Bronchial epithelial cell (primary cell): Measurements from ENCODE around the gene PDILT. TPM values are rescaled to one million over a fixed set of nuclear protein-coding genes. Genes with fewer than 3 reads are reported as not detected.

Experiments
- DNase-seq: peaks from one replicate; pipeline ENCODE4 v3.0.0-alpha.2; 2010; ENCODE audit warnings: low read depth
- FAIRE-seq: peaks from 2 replicates; lab custom pipeline; 2011; peaks lifted over from hg19 to GRCh38; lab: Jason Lieb, UNC
- H3K27me3 ChIP-seq: 2 replicates; pipeline ENCODE4 v1.5.1; 2011; ENCODE audit warnings: low read length; ENCODE audit not compliant: control insufficient read depth, insufficient read depth
- H3K36me3 ChIP-seq: 2 replicates; pipeline ENCODE4 v1.5.1; 2011; ENCODE audit warnings: low read length; ENCODE audit not compliant: control insufficient read depth, insufficient read depth
- H3K4me3 ChIP-seq: 2 replicates; pipeline ENCODE4 v1.5.1; 2011; ENCODE audit warnings: mild to moderate bottlenecking, low read depth, low read length, control low read depth
- total RNA-seq: library from RNA; depleted of rRNA; stranded (reverse); fragments of >200 nt; gene quantifications from 2 replicates; pipeline ENCODE4 v1.2.1, GENCODE V29; 2014
- TF ChIP-seq, protein P1 (sequence below): IDR thresholded peaks from 2 replicates; pipeline ENCODE4 v1.5.1; 2011; ENCODE audit warnings: mild to moderate bottlenecking, moderate library complexity, low read length, control low read depth, inconsistent platforms; ENCODE audit not compliant: insufficient read depth, severe bottlenecking

The PDILT gene
- total RNA-seq, 1 donor from 2014 or later, result not detected

DNA sequence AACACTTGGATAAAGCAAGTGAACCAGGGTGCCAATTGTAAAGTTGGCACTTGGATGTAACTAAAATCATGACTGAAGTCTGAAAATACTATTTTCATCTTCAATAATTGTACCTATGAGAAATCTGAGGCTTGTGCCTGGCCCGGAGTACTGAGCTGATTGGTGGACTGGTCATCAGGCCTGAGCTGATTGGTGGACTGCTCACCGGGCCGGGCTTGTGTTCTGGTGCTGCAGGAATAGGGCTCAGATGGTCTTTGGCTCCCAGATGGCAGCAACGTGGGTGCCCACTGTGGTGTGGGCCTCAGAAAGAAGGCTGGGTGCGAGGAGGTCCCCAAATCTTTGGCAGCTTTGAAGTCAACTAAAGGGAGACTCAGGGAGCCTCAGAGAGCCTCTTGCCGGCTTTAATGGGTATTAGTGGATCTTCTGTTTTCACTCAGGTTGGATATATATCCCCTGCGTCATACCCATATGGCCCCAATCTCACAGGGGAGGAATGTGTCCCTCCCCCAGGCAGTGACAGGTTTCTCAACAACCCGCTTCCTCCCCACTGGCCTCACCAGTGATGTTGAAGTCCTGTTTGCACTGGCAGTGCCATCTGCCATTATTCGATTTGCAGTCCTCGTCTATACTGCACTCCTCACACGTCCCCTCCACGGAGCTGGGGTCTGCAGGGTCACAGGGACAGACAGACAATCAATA is 56.7 kb downstream of the PDILT start:
- no peaks in the 10 kb centered on the region for H3K36me3 ChIP-seq
- TF ChIP-seq, protein P1, sequence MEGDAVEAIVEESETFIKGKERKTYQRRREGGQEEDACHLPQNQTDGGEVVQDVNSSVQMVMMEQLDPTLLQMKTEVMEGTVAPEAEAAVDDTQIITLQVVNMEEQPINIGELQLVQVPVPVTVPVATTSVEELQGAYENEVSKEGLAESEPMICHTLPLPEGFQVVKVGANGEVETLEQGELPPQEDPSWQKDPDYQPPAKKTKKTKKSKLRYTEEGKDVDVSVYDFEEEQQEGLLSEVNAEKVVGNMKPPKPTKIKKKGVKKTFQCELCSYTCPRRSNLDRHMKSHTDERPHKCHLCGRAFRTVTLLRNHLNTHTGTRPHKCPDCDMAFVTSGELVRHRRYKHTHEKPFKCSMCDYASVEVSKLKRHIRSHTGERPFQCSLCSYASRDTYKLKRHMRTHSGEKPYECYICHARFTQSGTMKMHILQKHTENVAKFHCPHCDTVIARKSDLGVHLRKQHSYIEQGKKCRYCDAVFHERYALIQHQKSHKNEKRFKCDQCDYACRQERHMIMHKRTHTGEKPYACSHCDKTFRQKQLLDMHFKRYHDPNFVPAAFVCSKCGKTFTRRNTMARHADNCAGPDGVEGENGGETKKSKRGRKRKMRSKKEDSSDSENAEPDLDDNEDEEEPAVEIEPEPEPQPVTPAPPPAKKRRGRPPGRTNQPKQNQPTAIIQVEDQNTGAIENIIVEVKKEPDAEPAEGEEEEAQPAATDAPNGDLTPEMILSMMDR, result no peak
- H3K27me3 ChIP-seq, result no peaks in the 10 kb centered on the region
- DNase-seq (no peak), FAIRE-seq (no peak)
- no peak overlapping the region for H3K4me3 ChIP-seq

DNA sequence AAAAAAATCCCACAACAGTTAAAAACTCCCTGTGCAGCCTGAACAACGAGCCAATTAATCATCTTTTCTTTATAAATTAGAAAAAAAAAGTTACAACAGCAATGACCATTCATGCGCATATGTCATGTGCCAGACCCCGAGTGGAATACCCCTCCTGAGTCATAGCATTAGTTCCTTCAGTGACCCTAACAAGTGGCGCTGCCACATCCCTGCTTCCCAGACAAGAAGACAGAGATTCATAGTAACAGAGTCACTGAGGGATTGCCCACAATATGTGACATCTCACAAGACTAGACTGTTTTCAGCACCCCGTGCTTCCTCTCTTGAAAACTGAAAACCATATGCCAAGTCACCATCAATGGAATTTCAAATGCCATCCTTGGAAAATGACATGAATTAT is 59.9 kb downstream of the PDILT start:
- H3K27me3 ChIP-seq, result no peaks in the 10 kb centered on the region
- TF ChIP-seq, protein P1, result no peak
- no peaks in the 10 kb centered on the region for H3K36me3 ChIP-seq
- FAIRE-seq (no peak), DNase-seq (no peak)
- H3K4me3 ChIP-seq, result no peak overlapping the region

DNA sequence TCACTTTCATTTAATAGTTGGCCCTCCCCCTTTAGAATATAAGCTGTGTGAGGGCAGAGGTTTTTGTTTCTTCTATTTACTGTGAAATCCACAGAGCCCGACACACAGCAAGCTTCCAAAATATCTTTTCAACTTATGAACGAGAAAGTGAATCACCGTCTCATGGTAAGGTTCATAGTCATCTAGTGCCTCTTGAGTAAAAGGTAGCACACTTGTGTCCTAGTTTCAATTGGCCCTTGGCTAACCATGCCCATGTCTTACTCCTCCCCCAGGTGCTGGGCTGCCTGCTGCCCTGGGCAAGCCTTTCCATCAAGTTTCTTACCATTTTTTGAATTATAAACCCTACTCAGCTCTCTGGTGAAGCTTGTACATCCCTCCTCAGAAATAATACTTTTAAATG is 64.8 kb downstream of the PDILT start:
- DNase-seq (no peak), FAIRE-seq (no peak)
- TF ChIP-seq, protein P1, result no peak
- H3K27me3 ChIP-seq, result no peaks in the 10 kb centered on the region
- no peak overlapping the region for H3K4me3 ChIP-seq
- no peaks in the 10 kb centered on the region for H3K36me3 ChIP-seq

DNA sequence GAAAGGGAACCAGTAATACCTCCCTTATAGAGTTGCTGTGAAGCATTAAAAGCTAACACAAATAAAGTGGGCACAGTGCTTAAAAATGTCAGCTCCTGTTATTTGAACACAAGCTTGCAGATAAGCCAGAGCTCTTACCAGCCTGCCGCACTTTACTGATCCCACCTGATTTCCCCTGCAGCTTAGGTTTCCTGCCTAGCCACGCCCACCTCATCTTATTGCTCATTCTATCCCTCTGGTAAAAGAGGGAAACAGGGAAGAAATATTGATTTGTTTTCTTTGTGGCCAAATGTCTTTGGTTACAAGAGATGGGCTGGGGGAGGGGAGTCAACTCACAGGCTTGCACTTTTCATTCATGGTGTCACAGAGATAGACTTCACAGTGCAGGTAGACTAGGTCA is 67.6 kb downstream of the PDILT start:
- DNase-seq, result no peak
- TF ChIP-seq, protein P1, result no peak
- H3K4me3 ChIP-seq, result no peak overlapping the region
- H3K36me3 ChIP-seq, result no peaks in the 10 kb centered on the region
- no peak for FAIRE-seq
- H3K27me3 ChIP-seq, result no peaks in the 10 kb centered on the region

DNA sequence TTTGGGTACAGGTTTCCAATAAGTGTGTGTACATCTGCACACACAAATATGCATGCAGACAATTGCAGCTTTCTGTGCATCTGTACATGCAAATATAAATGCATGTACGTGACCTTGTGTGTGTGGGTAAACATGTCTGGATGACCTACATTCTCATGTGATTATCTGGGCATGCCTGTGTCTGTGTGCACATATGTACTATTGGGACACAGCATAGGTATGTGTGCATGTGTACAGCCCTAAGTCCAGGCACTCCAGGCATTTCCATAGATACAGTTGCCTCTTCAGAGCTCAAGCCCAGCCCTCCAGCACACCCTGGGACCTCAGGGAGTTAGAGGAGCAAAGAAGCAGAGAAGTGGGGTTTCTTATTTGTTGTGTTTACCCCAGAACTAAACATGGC is 70.1 kb downstream of the PDILT start:
- Histone ChIP-seq H3K36me3 (no peaks in the 10 kb centered on the region), H3K27me3 (no peaks in the 10 kb centered on the region), H3K4me3 (no peak overlapping the region)
- no peak for DNase-seq
- TF ChIP-seq, protein P1, result no peak
- FAIRE-seq, result no peak

DNA sequence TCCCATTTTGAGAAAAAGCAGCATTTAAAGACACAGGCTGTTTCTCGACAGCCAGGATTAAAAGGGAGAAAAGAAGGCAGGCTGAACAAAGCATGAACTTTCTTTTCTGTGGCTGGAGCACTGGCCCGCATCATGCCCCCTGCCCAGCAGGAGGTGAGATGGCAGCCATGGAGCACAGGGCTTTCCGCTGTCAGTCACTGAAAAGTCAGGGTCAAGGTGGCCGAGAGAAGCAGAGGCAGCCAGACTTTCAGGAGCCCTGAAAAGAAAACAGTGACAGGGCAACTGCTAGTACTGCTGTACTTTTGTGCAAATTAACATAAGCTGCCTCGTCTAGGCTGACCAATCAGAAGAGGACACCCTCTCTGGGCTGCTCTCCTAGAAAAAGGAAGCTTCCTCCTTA is 71.4 kb downstream of the PDILT start:
- no peak for DNase-seq
- TF ChIP-seq, protein P1, result no peak
- Histone ChIP-seq H3K4me3 (no peak overlapping the region), H3K27me3 (no peaks in the 10 kb centered on the region), H3K36me3 (no peaks in the 10 kb centered on the region)
- FAIRE-seq, result no peak
